Thoracic aorta (tissue), 2 donors: ENCODE measurements around the gene TFDP1. TPM values are rescaled to one million over a fixed set of nuclear protein-coding genes. Genes with fewer than 3 reads are reported as not detected.

Experiments
- ATAC-seq: fragments of 150-250 bp; one replicate; pipeline ENCODE4 v1.8.0; 2017; ENCODE audit warnings: low read depth; ENCODE audit not compliant: insufficient number of reproducible peaks, low FRiP score
- DNase-seq: peaks from one replicate; pipeline ENCODE4 v3.0.0-alpha.2; 2020; ENCODE audit warnings: low spot score
- H3K27ac ChIP-seq, 2 donors: fragments of 200-600 bp; sonication (generic); 1 replicate in 1 of 2; 2 replicates in 1 of 2; pipeline ENCODE4 v1.5.1; 2016; ENCODE audit warnings: mild to moderate bottlenecking in 2 of 2, moderate library complexity in 2 of 2
- H3K27me3 ChIP-seq: fragments of 200-600 bp; sonication (generic); replicated peaks from 2 replicates; pipeline ENCODE4 v1.6.0; 2016; ENCODE audit warnings: mild to moderate bottlenecking; ENCODE audit not compliant: insufficient read depth
- H3K36me3 ChIP-seq: fragments of 200-600 bp; sonication (generic); one replicate; pipeline ENCODE4 v1.5.1; 2016
- H3K4me1 ChIP-seq, 2 donors: fragments of 200-600 bp; sonication (generic); 1 replicate in 1 of 2; 2 replicates in 1 of 2; pipeline versions ENCODE4 v1.5.1 to v1.6.0; 2016; ENCODE audit warnings: low read depth in 2 of 2, mild to moderate bottlenecking in 1 of 2; ENCODE audit not compliant: control insufficient read depth in 1 of 2
- H3K4me3 ChIP-seq: fragments of 200-600 bp; sonication (generic); 2 replicates; pipeline ENCODE4 v1.5.1; 2016; ENCODE audit warnings: mild to moderate bottlenecking
- H3K9me3 ChIP-seq: fragments of 200-600 bp; sonication (generic); 2 replicates; pipeline ENCODE4 v1.5.1; 2016
- CTCF ChIP-seq: fragments of 200-600 bp; sonication (generic); IDR thresholded peaks from one replicate; pipeline ENCODE4 v1.5.1; 2019; ENCODE audit warnings: antibody characterized with exemption
- total RNA-seq, 2 donors: library from RNA; depleted of rRNA; stranded (reverse); fragments of >200 nt; gene quantifications; one replicate each; pipeline versions ENCODE4 v1.1.0 to v1.2.3, GENCODE V29; 2016

The TFDP1 gene
- total RNA-seq, 2 donors from 2014 or later, result 39.3 to 49.3 TPM

DNA sequence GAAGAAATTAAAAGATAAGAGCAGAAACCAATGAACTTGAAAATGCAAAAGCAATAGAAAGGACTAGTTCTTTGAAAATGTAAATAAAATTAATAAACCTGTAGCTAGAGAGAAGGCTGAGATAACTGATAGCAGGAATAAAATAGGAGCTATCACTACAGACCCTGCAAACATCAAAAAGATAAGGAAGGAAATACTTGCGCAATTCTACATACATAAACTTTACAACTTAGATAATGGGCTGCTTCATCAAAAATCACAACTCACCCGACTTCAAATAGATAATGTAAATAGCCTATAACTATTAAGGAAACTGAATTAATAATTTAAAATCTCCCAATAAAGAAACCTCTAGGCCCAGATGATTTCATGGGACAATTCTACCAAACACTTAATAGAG, 77.0 kb downstream of the TFDP1 start:
- TF ChIP-seq CTCF, result no peak
- no peak for DNase-seq
- H3K9me3 ChIP-seq, result peaks cover 7% of the 10 kb centered on the region
- H3K27me3 ChIP-seq, result no peaks in the 10 kb centered on the region
- no peak for ATAC-seq
- H3K36me3 ChIP-seq, result no peaks in the 10 kb centered on the region
- H3K27ac ChIP-seq, result no peak overlapping the region
- H3K4me1 ChIP-seq, result no peaks in the 10 kb centered on the region
- H3K4me3 ChIP-seq, result no peak overlapping the region

DNA sequence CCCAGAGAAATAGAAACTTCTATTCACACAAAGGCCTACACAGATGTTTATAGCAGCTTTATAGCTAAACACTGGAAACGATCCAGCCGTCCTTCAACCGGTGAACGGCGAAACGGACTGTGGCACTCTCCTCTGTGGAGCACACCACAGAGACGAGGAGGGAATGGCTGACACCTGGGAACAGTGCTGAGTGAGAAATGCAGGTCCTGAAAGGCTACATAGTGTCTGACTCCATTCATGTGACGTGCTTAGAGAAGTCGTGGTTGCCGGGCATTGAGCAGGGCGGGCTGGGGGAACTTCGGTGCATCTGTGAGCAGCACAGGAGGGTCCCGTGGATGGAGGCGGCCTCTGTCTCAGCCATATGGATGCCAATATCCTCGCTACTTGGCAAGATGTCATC, 79.4 kb downstream of the TFDP1 start:
- Histone ChIP-seq H3K36me3 (no peaks in the 10 kb centered on the region), H3K27ac (no peak overlapping the region), H3K9me3 (peaks cover 7% of the 10 kb centered on the region), H3K27me3 (no peaks in the 10 kb centered on the region), H3K4me3 (no peak overlapping the region), H3K4me1 (no peaks in the 10 kb centered on the region)
- no peak for DNase-seq
- no peak for ATAC-seq
- no peak for TF ChIP-seq CTCF

DNA sequence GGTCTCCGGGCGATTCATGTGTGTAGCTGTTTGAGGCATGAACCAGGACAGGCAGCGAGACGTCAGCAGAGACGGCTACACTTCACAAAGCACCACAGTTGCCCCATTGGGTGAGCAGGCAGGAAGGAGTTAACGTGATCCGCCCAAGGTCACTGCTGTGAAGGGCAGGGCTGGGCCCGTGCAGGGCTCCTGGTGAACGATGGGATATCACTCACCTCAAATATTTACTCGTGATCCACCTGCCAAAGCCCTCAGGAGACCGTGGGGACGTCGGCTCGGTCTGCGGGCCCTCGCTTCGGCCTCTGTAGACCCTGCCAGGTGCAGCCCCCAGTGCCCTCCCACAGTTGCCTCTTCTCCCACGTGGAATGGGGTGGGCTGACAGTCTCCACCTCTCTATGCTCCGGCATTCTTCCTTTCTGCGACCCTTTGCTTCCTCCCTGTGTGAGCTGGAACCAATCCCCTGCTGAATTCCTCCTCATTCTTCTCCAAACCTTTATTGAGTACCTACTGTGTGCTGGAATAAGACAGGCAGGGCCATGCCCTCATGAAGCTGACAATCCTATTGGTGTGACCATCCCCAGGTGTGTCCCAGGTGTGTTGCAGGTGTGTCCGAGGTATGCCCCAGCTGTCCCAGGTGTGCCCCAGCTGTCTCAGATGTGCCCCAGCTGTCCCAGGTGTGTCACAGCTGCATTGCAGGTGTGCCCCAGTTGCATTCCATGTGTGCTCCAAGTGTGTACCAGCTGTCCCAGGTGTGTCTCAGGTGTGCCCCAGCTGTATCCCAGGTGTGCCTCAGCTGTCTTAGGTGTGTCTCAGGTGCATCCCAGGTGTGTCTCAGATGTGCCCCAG, 80.4 kb downstream of the TFDP1 start:
- DNase-seq, result no peak
- H3K27ac ChIP-seq, result no peak overlapping the region
- no peak overlapping the region for H3K4me3 ChIP-seq
- TF ChIP-seq CTCF, result no peak
- no peaks in the 10 kb centered on the region for H3K36me3 ChIP-seq
- ATAC-seq, result no peak
- H3K27me3 ChIP-seq, result no peaks in the 10 kb centered on the region
- H3K9me3 ChIP-seq, result peaks cover 7% of the 10 kb centered on the region
- H3K4me1 ChIP-seq, result no peaks in the 10 kb centered on the region

GRCh38 chr13:113665597-113666328, 81.2 kb downstream of the TFDP1 start:
- no peak for DNase-seq

More at GRCh38 chr13:113665597-113666328, 81.2 kb downstream of the TFDP1 start:
- no peaks in the 10 kb centered on the region for H3K27me3 ChIP-seq
- no peak for TF ChIP-seq CTCF
- ATAC-seq, result no peak
- H3K9me3 ChIP-seq, result peaks cover 5% of the 10 kb centered on the region
- no peaks in the 10 kb centered on the region for H3K4me1 ChIP-seq
- no peak overlapping the region for H3K27ac ChIP-seq
- H3K4me3 ChIP-seq, result no peak overlapping the region
- H3K36me3 ChIP-seq, result no peaks in the 10 kb centered on the region
